ENCODE data around the gene CDKN2AIPNL. TPM values are rescaled to one million over a fixed set of nuclear protein-coding genes. Genes with fewer than 3 reads are reported as not detected.
A peak's percentile ranks its signal among the peaks of the same experiment; 100 is the strongest.

Gene CDKN2AIPNL
- total RNA-seq, 1 experiment from 2014 or later = 38.2 TPM

GRCh38 chr5:134444941-134445471, 33.3 kb upstream of the CDKN2AIPNL start:
- H3K4me2 ChIP-seq (ENCODE audit: low read length) = no peak overlapping the region
- no peaks in the 10 kb centered on the region for H3K27me3 ChIP-seq (ENCODE audit: low read length)
- TF ChIP-seq CTCF (conservative IDR thresholded peaks at IDR 0.05; ENCODE audit: low read depth, low read length) = no peak
- no peak for TF ChIP-seq EZH2phosphoT487 (IDR thresholded peaks at IDR 0.05; ENCODE audit: borderline replicate concordance, low read length)
- TF ChIP-seq EZH2 (IDR thresholded peaks at IDR 0.05; ENCODE audit: low read length, unreplicated experiment) = no peak
- no peak for DNase-seq
- no peak overlapping the region for H3K27ac ChIP-seq (ENCODE audit: low read length)
- BruUV-seq (replicated peaks) = no TSS peak
- no peaks in the 10 kb centered on the region for H3K9me2 ChIP-seq (replicated peaks; ENCODE audit: low read length)
- POLR2A ChIA-PET (ENCODE audit: unreplicated experiment) = interaction anchor here (0.6 kb wide), 1 partner anchor 34 kb away, joined by 3 read pairs; the partner anchor contains the start of gene CDKN2AIPNL
- CTCF ChIA-PET = no interaction called here
- H3F3A ChIP-seq (ENCODE audit: low read length, unreplicated experiment) = no peaks in the 10 kb centered on the region
- no peak overlapping the region for H3K4me3 ChIP-seq (ENCODE audit: low read length)
- no peak overlapping the region for H3K9ac ChIP-seq (ENCODE audit: low read length)
- intact Hi-C loops (cut with micrococcal nuclease) = no loop called here
- H3K79me2 ChIP-seq (ENCODE audit: low read length) = no peaks in the 10 kb centered on the region
- no peaks in the 10 kb centered on the region for H3K36me3 ChIP-seq (ENCODE audit: low read depth, low read length)
- no peaks in the 10 kb centered on the region for H4K20me1 ChIP-seq (ENCODE audit: low read length)
- peaks cover 4% of the 10 kb centered on the region; the same call in 1 of the 2 replicates for H3K4me1 ChIP-seq (ENCODE audit: insufficient read depth, low read length)
- H2AFZ ChIP-seq (ENCODE audit: low read length) = no peak overlapping the region
- no peak for ATAC-seq
- H3K9me3 ChIP-seq (ENCODE audit: low read length) = no peaks in the 10 kb centered on the region

GRCh38 chr5:134440201-134440755, 28.6 kb upstream of the CDKN2AIPNL start:
- BruUV-seq (replicated peaks) = no TSS peak
- ATAC-seq = no peak
- POLR2A ChIA-PET (ENCODE audit: unreplicated experiment) = no interaction called here
- TF ChIP-seq EZH2phosphoT487 (IDR thresholded peaks at IDR 0.05; ENCODE audit: borderline replicate concordance, low read length) (no peak), EZH2 (IDR thresholded peaks at IDR 0.05; ENCODE audit: low read length, unreplicated experiment) (no peak), CTCF (conservative IDR thresholded peaks at IDR 0.05; ENCODE audit: low read depth, low read length) (no peak)
- Histone ChIP-seq H3K27ac (ENCODE audit: low read length) (no peak overlapping the region), H3K79me2 (ENCODE audit: low read length) (no peaks in the 10 kb centered on the region), H3K9me3 (ENCODE audit: low read length) (no peaks in the 10 kb centered on the region), H3K4me2 (ENCODE audit: low read length) (no peak overlapping the region), H3K4me1 (ENCODE audit: insufficient read depth, low read length) (peaks cover 48% of the 10 kb centered on the region), H3K36me3 (ENCODE audit: low read depth, low read length) (no peaks in the 10 kb centered on the region), H3F3A (ENCODE audit: low read length, unreplicated experiment) (no peaks in the 10 kb centered on the region), H2AFZ (ENCODE audit: low read length) (no peak overlapping the region), H3K9me2 (replicated peaks; ENCODE audit: low read length) (no peaks in the 10 kb centered on the region), H3K9ac (ENCODE audit: low read length) (no peak overlapping the region), H3K27me3 (ENCODE audit: low read length) (no peaks in the 10 kb centered on the region), H3K4me3 (ENCODE audit: low read length) (no peak overlapping the region), H4K20me1 (ENCODE audit: low read length) (no peaks in the 10 kb centered on the region)
- DNase-seq = no peak
- CTCF ChIA-PET = no interaction called here
- intact Hi-C loops (cut with micrococcal nuclease) = no loop called here

- H3K4me3 ChIP-seq (ENCODE audit: low read length) = 0 out of 2 replicates have a peak overlapping the region, but pooled peaks have one; percentile 3
- H4K20me1 ChIP-seq (ENCODE audit: low read length) = no peaks in the 10 kb centered on the region
- peak overlapping the region; percentile 74 for H3K4me2 ChIP-seq (ENCODE audit: low read length)
- DNase-seq (peak; percentile 93), ATAC-seq (peak; percentile 31)
- no peaks in the 10 kb centered on the region for H3F3A ChIP-seq (ENCODE audit: low read length, unreplicated experiment)
- H3K79me2 ChIP-seq (ENCODE audit: low read length) = no peaks in the 10 kb centered on the region
- no peaks in the 10 kb centered on the region for H3K9me3 ChIP-seq (ENCODE audit: low read length)
- H3K27me3 ChIP-seq (ENCODE audit: low read length) = no peaks in the 10 kb centered on the region
- ChIA-PET CTCF (interaction anchor here (1.2 kb wide), 1 partner anchor 67 kb away, joined by 4 read pairs; no protein-coding TSS in a partner anchor), POLR2A (ENCODE audit: unreplicated experiment) (no interaction called here)
- H3K4me1 ChIP-seq (ENCODE audit: insufficient read depth, low read length) = peaks cover 52% of the 10 kb centered on the region
- H2AFZ ChIP-seq (ENCODE audit: low read length) = peak overlapping the region; percentile 25; the same call in 1 of the 2 replicates
- H3K9me2 ChIP-seq (replicated peaks; ENCODE audit: low read length) = no peaks in the 10 kb centered on the region
- no peak overlapping the region for H3K9ac ChIP-seq (ENCODE audit: low read length)
- intact Hi-C loops (cut with micrococcal nuclease) = loop anchor here (5.0 kb wide), 1 partner anchor 73 kb away; no protein-coding TSS in a partner anchor
- H3K27ac ChIP-seq (ENCODE audit: low read length) = peak overlapping the region; percentile 99
- H3K36me3 ChIP-seq (ENCODE audit: low read depth, low read length) = no peaks in the 10 kb centered on the region
- BruUV-seq (replicated peaks) = no TSS peak
- TF ChIP-seq EZH2phosphoT487 (IDR thresholded peaks at IDR 0.05; ENCODE audit: borderline replicate concordance, low read length) (no peak), EZH2 (IDR thresholded peaks at IDR 0.05; ENCODE audit: low read length, unreplicated experiment) (no peak), CTCF (conservative IDR thresholded peaks at IDR 0.05; ENCODE audit: low read depth, low read length) (no peak)
Measured at GRCh38 chr5:134439210-134439654, 27.6 kb upstream of the CDKN2AIPNL start.

Data from PC-3 (cell line).